ENCODE data around the gene KPNA3. TPM values are rescaled to one million over a fixed set of nuclear protein-coding genes. Genes with fewer than 3 reads are reported as not detected.

The KPNA3 gene
- 26.1 and 36.7 TPM in 2 replicates for total RNA-seq

GRCh38 chr13:49792550-49793324, at the start of gene KPNA3:
KPNA3 (minus strand) TSS chr13:49792682; CDS start chr13:49792506, 176 bp downstream.
- DNase-seq (ENCODE audit: low read depth) = peak; percentile 95
- no peak for TF ChIP-seq CTCF (IDR thresholded peaks at IDR 0.05; ENCODE audit: insufficient read depth, low read depth, low read length)
- peak within 1 kb of the TSS; percentile 83 for H3K4me3 ChIP-seq (ENCODE audit: low read depth, low read length)

- no peak for DNase-seq (ENCODE audit: low read depth)
- H3K4me3 ChIP-seq (ENCODE audit: low read depth, low read length) = no peak overlapping the region
- TF ChIP-seq CTCF (IDR thresholded peaks at IDR 0.05; ENCODE audit: insufficient read depth, low read depth, low read length) = no peak
Measured at GRCh38 chr13:49841964-49842363, 49.5 kb upstream of the KPNA3 start.

GRCh38 chr13:49840675-49841074, 48.2 kb upstream of the KPNA3 start:
- no peak overlapping the region for H3K4me3 ChIP-seq (ENCODE audit: low read depth, low read length)
- DNase-seq (ENCODE audit: low read depth) = no peak
- TF ChIP-seq CTCF (IDR thresholded peaks at IDR 0.05; ENCODE audit: insufficient read depth, low read depth, low read length) = no peak

DNA sequence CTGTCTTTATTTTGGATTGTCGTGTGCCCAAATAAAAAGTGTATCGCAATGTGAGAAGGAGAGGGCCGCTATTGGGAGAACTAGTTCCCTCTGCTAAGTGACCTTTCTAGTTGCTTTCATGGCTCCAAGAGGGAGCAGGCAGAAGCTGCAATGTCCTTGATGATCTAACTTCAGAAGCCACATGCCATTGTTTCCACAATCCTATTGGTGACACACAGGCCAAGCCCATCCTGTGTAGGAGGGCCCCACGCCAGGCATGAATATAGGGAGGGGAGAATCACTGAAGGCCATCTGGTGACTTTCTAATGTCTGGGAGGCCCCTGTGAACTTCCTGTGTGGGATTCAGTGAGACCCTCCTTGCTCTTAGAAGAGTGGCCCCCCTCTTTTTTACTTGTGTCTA, 47.8 kb upstream of the KPNA3 start:
- TF ChIP-seq CTCF (IDR thresholded peaks at IDR 0.05; ENCODE audit: insufficient read depth, low read depth, low read length) = no peak
- DNase-seq (ENCODE audit: low read depth) = no peak
- no peak overlapping the region for H3K4me3 ChIP-seq (ENCODE audit: low read depth, low read length)

GRCh38 chr13:49838989-49839388, 46.5 kb upstream of the KPNA3 start:
- H3K4me3 ChIP-seq (ENCODE audit: low read depth, low read length) = no peak overlapping the region
- no peak for DNase-seq (ENCODE audit: low read depth)
- no peak for TF ChIP-seq CTCF (IDR thresholded peaks at IDR 0.05; ENCODE audit: insufficient read depth, low read depth, low read length)

DNA sequence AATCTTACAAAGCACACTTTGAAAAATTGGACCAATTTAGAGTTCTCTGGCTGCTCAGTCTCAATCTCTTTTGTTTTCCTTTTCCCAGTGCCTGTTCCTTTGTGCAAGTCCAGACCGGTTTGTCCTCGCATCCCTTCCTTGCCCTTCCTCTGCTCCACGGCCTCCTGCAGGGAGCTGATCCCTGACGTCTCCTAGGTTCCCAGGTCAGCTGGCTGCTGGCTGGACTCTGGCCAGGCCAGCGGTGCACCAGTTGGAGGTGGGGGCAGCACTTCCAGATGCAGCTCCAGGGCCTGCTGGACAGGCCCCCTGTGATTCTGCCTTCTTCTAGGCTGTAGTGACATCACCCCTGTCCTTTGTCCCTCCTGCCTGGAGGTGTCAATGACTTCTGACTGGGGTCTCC, 44.0 kb upstream of the KPNA3 start:
- no peak for TF ChIP-seq CTCF (IDR thresholded peaks at IDR 0.05; ENCODE audit: insufficient read depth, low read depth, low read length)
- no peak overlapping the region for H3K4me3 ChIP-seq (ENCODE audit: low read depth, low read length)
- DNase-seq (ENCODE audit: low read depth) = no peak

DNA sequence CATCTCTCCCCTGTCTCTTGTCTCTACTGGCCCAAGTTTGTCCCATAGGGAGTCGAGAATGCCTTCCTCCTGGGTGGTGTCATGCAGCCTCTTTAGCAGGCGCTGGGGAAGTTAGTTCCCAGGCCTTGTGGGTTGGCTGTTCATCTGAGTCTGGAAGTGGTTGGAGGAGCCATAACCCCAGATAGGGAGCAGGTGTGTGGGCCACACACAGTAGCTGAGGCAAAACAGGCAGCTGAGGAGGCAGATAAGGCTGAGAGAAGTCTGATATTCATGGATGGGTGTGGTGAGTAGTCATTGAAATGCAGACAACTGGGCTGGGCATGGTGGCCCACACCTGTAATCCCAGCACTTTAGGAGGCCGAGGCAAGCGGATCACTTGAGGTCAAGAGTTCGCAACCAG, 40.9 kb upstream of the KPNA3 start:
- no peak overlapping the region for H3K4me3 ChIP-seq (ENCODE audit: low read depth, low read length)
- no peak for DNase-seq (ENCODE audit: low read depth)
- TF ChIP-seq CTCF (IDR thresholded peaks at IDR 0.05; ENCODE audit: insufficient read depth, low read depth, low read length) = no peak
